ENCODE data around the gene SMCP. TPM values are rescaled to one million over a fixed set of nuclear protein-coding genes. Genes with fewer than 3 reads are reported as not detected.

SMCP gene, protein sequence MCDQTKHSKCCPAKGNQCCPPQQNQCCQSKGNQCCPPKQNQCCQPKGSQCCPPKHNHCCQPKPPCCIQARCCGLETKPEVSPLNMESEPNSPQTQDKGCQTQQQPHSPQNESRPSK
- total RNA-seq = not detected

GRCh38 chr1:152878042-152878441 is at the start of gene SMCP:
SMCP (plus strand) TSS chr1:152878322; CDS start chr1:152884423, 6,101 bp downstream.
- no peak for DNase-seq

DNA sequence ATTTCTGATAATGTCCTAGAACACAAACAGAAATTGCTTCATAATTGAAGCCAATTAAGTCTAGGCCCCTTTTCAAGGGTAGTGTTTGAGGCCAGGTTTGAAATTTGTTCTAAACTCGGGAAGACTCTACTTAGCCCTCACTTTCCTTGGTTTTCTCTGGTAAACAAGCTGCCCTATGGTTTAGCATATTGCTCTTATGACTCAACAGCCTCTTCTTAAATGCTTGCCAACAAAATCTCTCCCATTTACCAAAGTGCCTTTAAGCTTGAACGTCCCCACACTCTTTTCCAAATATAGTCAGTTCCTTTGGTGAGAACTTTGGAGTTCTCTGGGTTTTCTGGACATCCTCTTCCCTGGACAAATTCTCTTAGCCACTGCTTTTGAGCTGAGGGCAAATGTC is 41.3 kb upstream of the SMCP start:
- no peak for DNase-seq

GRCh38 chr1:152842556-152842955 is 35.6 kb upstream of the SMCP start, which contains the start of gene LCE6A:
LCE6A (plus strand) TSS chr1:152842856; CDS start chr1:152843521, 665 bp downstream.
- no peak for DNase-seq

DNA sequence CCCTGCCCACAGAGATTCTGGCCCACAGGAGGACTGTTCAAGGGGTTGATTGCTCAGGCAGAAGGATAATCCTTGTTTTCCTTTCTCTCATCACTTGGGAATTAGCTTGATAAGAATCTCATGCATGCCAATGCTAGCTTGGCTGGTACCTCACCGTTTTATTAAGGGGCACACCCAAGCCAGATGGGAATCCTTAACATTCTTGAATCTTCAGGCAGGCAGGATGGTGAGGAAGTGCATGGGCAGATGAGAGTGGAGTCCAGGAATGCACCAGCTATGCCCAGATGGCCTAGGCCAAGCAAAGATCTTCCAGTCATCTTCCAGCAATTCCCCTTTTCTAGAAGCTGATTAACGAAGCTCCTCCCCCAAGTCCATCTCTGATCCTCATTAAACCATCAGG is 22.5 kb upstream of the SMCP start:
- no peak for DNase-seq

GRCh38 chr1:152858062-152858461 is 20.1 kb upstream of the SMCP start:
- DNase-seq = no peak

GRCh38 chr1:152859696-152860095 is 18.4 kb upstream of the SMCP start, which contains the start of gene LCE7A:
LCE7A (plus strand) TSS chr1:152859996; CDS start chr1:152860698, 702 bp downstream.
- no peak for DNase-seq

DNA sequence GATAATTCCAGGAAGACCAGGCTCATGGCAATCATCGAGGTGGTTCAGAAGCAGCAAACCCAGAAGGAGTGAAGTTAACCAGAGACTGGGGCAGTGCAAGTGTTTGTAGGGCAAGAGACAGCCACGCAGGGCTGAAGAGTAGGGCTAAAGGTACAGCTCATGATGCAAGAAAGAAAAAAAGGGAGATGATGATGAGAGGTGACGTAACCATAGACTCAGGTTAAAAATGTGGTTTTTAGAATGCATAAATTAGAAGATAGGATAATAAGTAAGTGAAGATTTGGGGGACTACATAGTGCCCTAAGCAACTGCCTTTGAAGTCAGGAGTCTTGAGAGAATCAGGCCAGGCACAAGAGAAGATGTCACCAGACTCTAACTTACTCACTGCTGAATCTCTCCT is 18.0 kb upstream of the SMCP start:
- no peak for DNase-seq

GRCh38 chr1:152861374-152861773 is 16.7 kb upstream of the SMCP start:
- DNase-seq = no peak

DNA sequence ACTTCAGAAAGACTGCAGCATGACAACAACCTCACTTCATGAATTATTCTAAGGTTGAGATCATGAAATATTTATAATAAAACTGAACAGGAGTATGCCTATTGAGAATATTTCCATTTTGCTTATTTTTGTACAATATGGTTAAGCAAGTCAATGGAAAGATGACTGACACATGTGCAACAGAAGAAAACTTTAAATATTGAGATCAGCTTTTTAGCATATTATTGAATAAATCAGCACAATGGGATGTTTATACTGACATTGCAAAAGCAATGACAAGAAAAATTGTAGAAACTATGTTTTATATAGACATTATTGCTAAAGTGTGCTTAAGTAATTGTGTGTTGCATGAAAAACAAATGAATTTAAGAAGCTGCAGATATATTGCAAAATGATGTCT is 13.7 kb upstream of the SMCP start:
- no peak for DNase-seq

DNA sequence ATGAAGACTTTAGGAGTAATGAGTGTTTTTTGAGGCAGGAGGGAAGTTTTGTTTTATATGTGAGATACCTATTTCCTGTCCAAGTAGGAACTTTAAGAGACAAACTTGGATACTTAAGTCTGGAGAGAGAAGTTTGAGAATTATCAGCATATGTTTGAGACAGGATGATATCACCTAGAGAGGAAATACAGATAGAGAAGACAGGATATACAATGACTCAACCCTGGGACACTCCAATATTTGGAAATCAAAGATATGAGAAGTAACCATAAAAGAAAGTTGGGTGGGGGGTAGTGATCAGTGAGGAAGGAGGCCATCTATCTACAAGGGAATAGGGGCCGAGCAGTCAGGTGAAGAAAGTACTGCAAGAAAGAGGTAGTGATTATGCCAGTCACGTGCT is 11.8 kb upstream of the SMCP start:
- DNase-seq = no peak

DNA sequence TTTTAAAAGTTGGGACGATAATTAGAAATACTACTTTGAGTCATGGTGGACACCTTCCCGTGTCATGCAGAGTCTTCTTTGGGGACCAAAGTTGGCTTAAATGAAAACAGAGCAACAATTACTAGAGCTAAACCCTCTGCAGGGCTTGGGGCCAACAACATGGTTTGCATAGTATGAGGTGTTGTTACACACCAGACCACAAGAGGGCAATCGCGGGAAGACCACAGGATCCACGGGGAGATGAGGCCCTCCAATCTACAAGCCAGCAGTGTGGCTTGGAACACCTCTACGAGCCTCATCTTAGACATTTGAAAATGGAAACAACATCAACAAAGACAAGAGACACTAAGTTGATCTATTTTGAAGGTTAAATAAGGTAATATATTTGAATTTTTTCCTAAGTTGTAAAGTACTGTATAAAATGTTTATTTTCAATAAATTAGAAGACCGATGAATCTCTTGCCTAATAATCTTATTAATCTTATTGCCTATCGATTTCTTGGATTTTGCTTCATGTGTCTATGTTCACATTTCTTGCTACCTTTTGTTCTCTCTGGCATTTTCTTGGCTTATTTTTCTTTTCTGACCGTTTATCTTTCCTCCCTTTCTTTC is 8.2 kb upstream of the SMCP start:
- no peak for DNase-seq

DNA sequence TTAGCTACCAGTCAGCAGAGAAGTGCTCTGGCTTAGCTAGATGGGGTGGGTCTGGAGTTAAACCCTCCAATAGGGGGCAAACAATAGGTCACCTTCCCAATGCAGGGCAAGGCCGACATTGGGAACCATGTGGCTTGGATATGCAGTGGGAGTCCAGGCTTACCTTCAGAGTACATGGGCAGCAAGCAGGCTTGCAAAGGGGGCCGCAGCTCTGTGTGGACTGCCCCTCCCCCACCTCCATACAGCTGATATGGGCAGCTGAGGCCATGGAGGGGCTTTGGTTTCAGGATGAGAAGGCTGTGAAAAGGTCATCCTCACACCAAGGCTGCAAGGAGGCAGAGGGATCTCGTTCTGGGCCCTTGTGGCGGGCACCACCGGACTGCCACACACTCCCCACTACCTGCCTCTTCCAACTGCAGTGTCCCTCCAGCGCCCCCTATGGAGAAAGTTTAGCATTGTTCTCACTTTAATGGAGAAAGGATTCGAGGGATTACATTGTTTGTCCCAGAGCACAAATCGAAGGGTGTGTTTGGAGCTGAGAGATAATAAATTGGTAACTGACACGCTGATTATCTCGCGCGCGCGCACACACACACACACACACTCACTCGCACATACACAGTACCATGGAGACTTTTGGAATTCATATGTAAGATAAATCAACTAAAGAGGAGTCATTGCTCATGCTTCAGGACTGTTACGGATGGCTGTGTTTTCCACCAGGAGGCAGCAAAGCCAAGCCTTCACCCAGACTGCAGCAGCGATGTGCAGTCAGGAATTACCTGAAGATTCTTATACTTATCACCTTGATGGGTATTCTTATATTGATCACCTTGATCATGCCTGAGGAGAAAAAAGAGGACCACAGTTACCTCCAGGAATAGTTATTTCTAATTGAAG is 7.0 kb upstream of the SMCP start:
- no peak for DNase-seq

GRCh38 chr1:152871731-152872126 is 6.4 kb upstream of the SMCP start:
- DNase-seq = no peak

GRCh38 chr1:152873495-152873894 is 4.6 kb upstream of the SMCP start:
- DNase-seq = no peak

- DNase-seq = no peak
Measured at GRCh38 chr1:152876827-152877226, 1.3 kb upstream of the SMCP start.

- no peak for DNase-seq
Measured at GRCh38 chr1:152879559-152880198, 1.6 kb downstream of the SMCP start.

- no peak for DNase-seq
Measured at GRCh38 chr1:152880316-152880715, 2.2 kb downstream of the SMCP start.

DNA sequence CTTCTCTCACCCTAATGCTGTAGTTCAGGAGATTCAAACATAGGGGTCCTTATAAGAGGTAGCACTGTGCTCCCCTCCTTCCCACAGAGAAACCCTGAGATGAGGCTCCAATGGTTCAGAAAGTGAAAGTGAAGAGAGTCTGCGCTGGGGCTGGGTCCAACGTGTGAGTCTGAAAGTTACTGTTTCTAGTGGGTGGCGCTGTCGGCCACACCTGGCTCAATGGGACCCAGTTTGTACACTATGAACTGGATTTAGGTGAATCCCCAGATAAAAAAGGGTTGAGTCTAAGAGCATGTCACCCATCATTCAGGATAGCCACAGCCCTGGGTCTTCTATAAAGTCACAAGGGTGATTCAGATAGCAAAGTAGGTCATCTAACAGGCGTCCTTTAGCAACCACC is 2.8 kb downstream of the SMCP start:
- DNase-seq = no peak

GRCh38 chr1:152884085-152884484 is 6.0 kb downstream of the SMCP start:
- no peak for DNase-seq

- no peak for DNase-seq
Measured at GRCh38 chr1:152884506-152884905, 6.4 kb downstream of the SMCP start.

DNA sequence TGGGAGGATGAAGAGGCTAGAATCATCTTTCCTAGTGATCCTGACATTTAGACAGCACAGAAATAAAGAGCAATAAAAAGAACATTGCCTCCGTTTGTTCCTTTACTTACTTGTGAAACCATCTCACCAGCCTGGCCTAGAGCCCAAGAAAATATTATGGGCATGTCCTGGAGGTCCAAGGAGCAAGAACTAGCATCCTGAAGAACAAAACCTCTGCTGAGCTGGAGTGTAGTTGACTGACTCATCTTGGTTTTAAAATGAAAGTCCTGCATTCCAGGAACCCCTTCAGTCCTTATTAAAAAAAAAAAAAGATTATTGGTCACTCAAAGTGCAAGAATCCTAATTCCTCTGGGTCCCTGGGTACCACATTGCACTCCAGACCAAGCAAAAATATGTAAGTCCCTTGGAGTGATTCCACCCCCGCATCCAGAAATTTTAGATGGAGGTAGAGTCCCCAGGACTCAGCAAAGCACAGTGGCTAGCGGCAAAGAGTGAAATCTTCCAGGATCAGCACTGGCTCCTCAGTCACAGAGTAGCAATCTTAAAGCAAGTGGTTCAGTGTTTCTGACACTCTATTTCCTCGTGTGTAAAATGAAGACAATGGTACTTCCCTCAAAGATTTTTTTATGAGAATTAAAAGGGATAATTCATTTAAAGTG is 7.0 kb downstream of the SMCP start:
- no peak for DNase-seq

DNA sequence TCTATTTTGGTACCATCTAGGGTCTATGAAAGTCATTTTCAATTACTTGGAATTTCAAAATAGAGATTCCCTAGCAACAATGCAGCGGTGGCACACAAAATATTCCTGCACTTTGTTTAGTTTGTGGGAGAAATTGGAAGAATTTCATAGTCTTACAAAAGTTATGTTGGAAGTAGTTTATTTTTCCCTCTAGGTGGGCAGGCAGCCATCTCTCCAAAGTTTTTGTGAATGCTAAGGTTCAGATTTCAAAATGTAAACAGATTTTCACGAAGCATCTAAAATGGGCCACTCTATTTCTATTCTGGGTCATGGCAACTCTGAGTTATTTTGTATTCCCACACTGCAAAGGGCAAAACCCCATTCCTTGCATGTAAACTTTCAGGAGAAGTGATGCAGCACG is 8.0 kb downstream of the SMCP start:
- no peak for DNase-seq

All from effector CD4-positive, alpha-beta T cell (primary cell).